Cerebellar nuclear complex (tissue), 1 donor: Measurements from ENCODE around the gene ZNF283.
"Not testable (repeated sequence)": the region's sequence is repeated elsewhere in the genome, so short reads cannot be mapped to it uniquely, and the experiment has no call there.

ENCODE experiments used
- DNase-seq, 2 experiments: peaks; one replicate each; lab custom pipeline; 2025; lab: John Stamatoyannopoulos, UW

Gene ZNF283

DNA sequence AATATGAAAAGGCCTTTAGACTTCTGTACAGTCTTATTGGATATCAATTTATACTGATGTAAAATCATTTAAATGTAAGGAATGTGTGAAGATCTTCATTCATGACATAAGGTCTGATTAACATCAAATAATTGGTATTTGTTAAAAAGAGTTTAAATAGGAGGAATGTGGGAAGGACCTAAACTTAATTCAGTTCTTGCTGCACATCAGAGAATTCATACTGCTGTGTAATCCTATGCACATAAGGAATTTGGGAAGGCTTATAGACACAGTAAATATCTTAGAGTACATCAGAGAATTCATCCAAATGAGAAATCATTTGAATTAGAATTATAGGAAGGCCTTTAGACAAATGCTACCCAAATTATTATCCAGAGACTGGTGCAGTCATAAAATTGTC lies 21.7 kb downstream of the ZNF283 start:
- no peak for DNase-seq

DNA sequence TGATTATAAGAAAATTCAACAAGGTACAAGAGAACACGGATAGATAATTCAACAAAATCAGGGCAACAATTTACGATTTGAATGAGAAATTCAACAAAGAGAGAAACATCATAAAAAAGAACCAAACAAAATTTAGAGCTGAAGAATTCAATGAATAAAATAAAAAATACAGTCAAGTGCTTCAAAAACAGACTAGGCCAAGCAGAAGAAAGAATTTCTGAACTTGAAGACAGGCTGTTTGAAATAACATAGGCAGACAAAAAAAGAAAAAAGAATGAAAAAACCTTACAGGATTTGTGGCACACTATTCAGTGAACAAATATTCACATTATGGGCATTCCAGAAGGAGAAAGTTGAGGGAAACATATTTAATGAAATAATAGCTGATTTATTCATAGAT lies 31.1 kb downstream of the ZNF283 start:
- DNase-seq: no peak

- not testable (repeated sequence) for DNase-seq
Measured at GRCh38 chr19:43866923-43867322, 39.8 kb downstream of the ZNF283 start.

DNA sequence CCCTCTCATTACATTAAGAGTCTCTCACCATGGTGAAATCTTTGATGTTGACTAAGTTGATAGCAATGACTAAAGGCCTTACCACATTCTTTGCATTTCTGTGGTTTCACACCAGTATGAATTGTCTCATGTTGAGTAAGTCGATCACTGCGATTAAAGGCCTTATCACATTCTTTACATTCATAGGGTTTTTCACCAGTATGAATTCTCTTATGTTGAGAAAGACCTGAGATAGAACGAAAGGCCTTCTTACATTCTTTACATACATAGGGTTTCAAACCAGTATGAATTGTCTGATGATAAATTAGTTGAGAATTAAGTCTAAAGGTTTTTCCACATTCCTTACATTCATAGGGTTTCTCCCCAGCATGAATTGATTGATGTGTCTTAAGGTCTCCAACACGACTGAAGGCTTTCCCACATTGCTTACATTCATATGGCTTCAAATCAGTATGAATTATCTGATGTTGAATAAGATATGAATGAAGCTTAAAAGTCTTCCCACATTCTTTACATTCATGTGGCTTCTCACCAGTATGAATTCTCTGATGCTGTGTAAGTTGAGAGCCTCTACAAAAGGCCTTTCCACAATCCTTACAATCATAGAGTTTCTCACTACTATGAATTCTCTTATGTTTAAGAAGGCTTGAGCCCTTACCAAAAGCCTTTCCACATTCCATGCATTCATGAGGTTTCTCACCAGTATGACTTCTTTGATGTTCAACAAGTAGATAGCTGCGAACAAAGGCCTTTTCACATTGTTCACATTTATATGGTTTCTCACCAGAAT lies 45.6 kb downstream of the ZNF283 start:
- DNase-seq: no peak

DNA sequence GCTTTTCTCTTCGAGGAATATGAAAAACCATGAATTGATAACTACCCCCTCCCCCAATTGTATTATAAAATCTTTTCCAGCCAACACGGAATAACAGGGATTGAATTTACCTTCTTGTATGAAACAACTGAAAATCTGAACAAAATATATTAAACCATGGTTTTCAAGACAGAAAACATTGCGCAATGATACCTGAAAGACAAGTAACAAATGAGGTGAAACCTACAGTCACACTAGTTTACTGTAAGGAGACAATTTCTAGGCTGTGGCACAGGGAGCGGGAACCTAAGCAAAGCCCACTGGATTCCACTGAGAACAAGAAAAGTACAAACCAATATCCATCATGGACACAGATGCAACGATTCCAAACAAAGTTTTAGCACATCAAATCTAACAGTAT lies 53.4 kb downstream of the ZNF283 start:
- no peak for DNase-seq

DNA sequence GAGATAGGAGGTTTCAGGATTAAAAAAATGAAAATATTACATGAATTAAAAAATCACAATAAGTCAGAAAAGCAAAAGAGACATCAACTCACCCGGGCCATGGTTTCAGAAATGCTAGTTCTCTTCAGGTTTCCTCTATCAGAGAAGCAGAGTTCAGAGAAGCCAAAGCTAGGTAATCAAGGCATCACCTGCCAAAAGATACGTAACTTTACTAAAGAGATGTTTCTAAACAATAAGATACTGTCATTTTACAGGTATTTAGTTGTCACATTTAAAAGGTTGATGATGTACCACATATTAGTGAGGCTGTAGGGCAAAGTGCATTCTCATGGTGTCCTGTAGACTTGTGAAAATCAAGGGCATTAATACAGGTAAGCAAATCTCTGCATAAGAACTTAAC lies 56.7 kb downstream of the ZNF283 start, which contains the start of gene ZNF404:
ZNF404 (minus strand) TSS at position 101 of the 400 bp plus-strand sequence.
- no peak for DNase-seq

DNA sequence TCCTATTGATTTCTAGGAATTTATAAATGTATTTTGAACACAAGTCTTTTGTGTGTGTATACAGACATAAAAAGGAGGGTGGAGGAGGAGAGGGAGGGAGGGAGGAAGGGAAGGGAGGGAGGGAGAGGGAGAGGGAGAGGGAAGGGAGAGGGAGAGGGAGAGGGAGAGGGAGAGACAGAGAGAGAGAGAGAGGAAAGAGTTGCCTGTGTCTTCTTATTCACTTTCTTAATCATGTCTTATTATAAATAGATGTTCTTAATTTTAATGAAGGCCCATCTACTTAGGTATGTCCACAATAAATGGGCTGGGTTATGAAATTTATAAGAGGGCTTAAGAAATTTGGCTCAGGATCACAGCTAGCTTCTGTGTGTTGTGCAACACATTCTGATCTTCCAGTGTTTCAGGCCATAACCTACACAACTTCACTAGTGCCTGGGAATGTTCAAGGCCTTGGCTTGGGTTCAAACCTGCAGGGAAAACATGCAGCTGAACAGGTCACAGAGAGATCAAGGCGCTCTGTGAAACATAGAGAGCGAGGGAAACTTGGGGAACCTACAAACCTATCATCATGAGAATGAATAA lies 68.7 kb downstream of the ZNF283 start:
- no peak for DNase-seq
